ENCODE measurements around the gene OSBPL6. TPM values are rescaled to one million over a fixed set of nuclear protein-coding genes. Genes with fewer than 3 reads are reported as not detected.
A peak's percentile ranks its signal among the peaks of the same experiment; 100 is the strongest.

The OSBPL6 gene
- total RNA-seq, 6 experiments from 2014 or later = 2.4 to 7.5 (median 3.3) TPM

DNA sequence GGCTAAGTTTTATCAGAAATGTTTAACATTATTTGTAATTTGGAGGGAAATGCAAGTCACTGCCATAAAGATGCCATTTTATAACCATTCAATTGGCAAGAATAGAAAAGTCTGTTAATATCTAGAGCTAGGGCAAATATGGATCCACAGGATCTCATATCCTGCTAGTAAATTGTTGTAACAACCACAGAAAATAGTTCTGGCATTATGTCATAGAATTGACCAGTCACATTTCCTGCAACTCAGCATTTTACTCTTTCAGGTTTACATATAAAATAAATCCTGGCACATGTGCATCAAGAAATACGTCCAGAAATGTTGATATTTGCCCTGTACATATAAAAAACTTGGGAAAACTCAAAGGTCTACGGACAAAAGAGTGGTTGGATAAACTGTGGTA lies 32.9 kb downstream of the OSBPL6 start:
- DNase-seq = peak; percentile 53
- no peak overlapping the region for H3K4me3 Mint-ChIP-seq
- TF ChIP-seq, protein P1, sequence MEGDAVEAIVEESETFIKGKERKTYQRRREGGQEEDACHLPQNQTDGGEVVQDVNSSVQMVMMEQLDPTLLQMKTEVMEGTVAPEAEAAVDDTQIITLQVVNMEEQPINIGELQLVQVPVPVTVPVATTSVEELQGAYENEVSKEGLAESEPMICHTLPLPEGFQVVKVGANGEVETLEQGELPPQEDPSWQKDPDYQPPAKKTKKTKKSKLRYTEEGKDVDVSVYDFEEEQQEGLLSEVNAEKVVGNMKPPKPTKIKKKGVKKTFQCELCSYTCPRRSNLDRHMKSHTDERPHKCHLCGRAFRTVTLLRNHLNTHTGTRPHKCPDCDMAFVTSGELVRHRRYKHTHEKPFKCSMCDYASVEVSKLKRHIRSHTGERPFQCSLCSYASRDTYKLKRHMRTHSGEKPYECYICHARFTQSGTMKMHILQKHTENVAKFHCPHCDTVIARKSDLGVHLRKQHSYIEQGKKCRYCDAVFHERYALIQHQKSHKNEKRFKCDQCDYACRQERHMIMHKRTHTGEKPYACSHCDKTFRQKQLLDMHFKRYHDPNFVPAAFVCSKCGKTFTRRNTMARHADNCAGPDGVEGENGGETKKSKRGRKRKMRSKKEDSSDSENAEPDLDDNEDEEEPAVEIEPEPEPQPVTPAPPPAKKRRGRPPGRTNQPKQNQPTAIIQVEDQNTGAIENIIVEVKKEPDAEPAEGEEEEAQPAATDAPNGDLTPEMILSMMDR (IDR thresholded peaks at IDR 0.05) = no peak
- peaks cover 45% of the 10 kb centered on the region for H3K4me1 Mint-ChIP-seq (ENCODE audit: low read depth)
- no peaks in the 10 kb centered on the region for H3K36me3 Mint-ChIP-seq (ENCODE audit: low read depth)
- H3K27ac Mint-ChIP-seq = peak overlapping the region; percentile 26; the same call in 1 of the 2 replicates
- H3K9me3 Mint-ChIP-seq = no peaks in the 10 kb centered on the region; the same call in 1 of the 2 replicates
- H3K27me3 Mint-ChIP-seq (ENCODE audit: insufficient read depth) = no peaks in the 10 kb centered on the region

DNA sequence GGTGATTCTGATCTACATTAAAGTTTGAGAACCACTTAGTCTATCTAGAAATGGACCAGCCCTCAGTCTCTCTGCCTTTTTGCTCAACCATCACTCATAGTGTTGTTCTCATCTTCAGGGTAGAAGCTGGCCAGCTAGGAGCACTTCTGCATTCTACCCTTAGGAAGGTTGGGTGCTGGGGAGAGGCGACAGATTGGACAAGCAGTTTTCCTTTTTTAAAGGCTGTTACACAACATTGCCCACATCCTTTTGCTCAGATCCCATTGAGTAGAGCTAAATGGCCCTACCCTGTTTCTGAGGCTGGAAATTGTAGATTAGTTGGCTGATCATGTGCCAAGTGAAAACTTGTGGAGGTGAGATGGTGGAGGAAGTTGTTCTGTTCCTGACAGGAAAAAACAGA lies 35.6 kb downstream of the OSBPL6 start:
- Mint-ChIP-seq H3K4me1 (ENCODE audit: low read depth) (peaks cover 50% of the 10 kb centered on the region), H3K27ac (no peak overlapping the region), H3K4me3 (no peak overlapping the region), H3K9me3 (no peaks in the 10 kb centered on the region), H3K27me3 (ENCODE audit: insufficient read depth) (no peaks in the 10 kb centered on the region), H3K36me3 (ENCODE audit: low read depth) (no peaks in the 10 kb centered on the region)
- TF ChIP-seq, protein P1 (IDR thresholded peaks at IDR 0.05) = no peak
- no peak for DNase-seq

DNA sequence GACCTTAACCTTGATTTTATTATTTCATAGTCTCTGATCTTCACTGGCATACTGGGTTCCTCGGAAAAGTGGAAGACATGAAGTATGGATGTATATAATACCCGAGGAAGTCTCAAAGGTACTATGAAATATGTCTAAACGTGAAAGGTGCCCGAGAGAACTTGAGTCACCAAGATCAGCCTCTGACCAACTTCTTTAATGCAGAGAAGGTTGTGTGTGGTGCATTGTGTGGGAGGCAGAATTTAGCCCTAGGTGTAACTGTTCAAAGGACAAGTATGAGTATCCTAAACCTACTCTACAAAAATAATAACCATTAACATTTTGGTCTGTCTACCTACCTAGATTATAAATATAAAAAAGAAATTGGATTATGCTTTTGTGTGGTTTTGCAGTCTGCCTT lies 36.1 kb downstream of the OSBPL6 start:
- H3K27me3 Mint-ChIP-seq (ENCODE audit: insufficient read depth) = no peaks in the 10 kb centered on the region
- no peak for DNase-seq
- no peaks in the 10 kb centered on the region for H3K9me3 Mint-ChIP-seq
- no peaks in the 10 kb centered on the region for H3K36me3 Mint-ChIP-seq (ENCODE audit: low read depth)
- H3K27ac Mint-ChIP-seq = no peak overlapping the region
- peaks cover 48% of the 10 kb centered on the region for H3K4me1 Mint-ChIP-seq (ENCODE audit: low read depth)
- no peak overlapping the region for H3K4me3 Mint-ChIP-seq
- TF ChIP-seq, protein P1 (IDR thresholded peaks at IDR 0.05) = no peak

DNA sequence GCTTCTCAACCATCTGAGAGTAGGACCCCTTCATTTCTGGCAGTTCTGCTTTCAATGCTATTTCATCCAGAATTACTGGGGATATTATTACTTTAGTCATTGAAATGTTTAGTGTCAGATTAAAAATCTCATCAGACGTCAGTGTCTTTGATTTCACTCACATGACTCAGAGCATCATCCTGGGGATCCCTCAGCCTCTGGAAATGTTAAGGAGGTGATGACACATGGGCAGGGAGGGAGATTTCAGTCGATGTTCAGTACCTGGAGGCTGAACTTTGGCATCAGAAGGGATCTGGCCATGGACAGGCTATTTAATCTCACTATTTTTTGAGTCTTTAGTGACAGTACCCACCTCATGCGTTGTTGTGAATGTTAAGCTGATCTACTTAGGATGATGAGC lies 39.1 kb downstream of the OSBPL6 start:
- Mint-ChIP-seq H3K27ac (peak overlapping the region; percentile 38; the same call in 1 of the 2 replicates), H3K36me3 (ENCODE audit: low read depth) (no peaks in the 10 kb centered on the region), H3K27me3 (ENCODE audit: insufficient read depth) (no peaks in the 10 kb centered on the region), H3K9me3 (no peaks in the 10 kb centered on the region), H3K4me1 (ENCODE audit: low read depth) (peaks cover 47% of the 10 kb centered on the region), H3K4me3 (no peak overlapping the region)
- TF ChIP-seq, protein P1 (IDR thresholded peaks at IDR 0.05) = no peak
- DNase-seq = peak; percentile 17

DNA sequence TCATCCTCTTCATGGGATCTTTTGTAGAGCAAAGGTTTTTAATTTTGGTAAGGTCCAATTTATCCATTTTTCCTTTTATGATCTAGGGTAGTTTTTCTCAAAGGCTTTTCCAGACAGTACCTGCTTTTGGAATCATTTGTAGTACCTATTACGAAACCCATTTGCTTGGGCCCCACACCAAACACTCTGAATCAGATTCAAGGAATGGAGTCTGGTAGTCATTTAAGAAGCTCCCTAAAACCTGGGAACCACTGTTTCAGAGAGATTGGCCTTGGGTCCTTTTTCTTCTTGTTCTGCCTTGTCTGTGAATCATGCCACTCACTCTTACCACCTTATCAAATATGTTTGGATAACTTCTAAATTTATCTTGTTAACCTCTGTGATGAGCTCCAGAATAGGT lies 40.3 kb downstream of the OSBPL6 start:
- no peak for DNase-seq
- TF ChIP-seq, protein P1 (IDR thresholded peaks at IDR 0.05) = no peak
- no peak overlapping the region for H3K4me3 Mint-ChIP-seq
- peak overlapping the region; percentile 15; the same call in 1 of the 2 replicates for H3K27ac Mint-ChIP-seq
- no peaks in the 10 kb centered on the region for H3K27me3 Mint-ChIP-seq (ENCODE audit: insufficient read depth)
- H3K9me3 Mint-ChIP-seq = no peaks in the 10 kb centered on the region
- H3K4me1 Mint-ChIP-seq (ENCODE audit: low read depth) = peaks cover 53% of the 10 kb centered on the region
- no peaks in the 10 kb centered on the region for H3K36me3 Mint-ChIP-seq (ENCODE audit: low read depth)
